ENCODE results near the gene EPHB1. TPM values are rescaled to one million over a fixed set of nuclear protein-coding genes. Genes with fewer than 3 reads are reported as not detected.
"Not testable (repeated sequence)": the region's sequence is repeated elsewhere in the genome, so short reads cannot be mapped to it uniquely, and the experiment has no call there.

Gene EPHB1
- total RNA-seq, 2 donors from 2014 or later: 0.60 TPM; not detected in 1

DNA sequence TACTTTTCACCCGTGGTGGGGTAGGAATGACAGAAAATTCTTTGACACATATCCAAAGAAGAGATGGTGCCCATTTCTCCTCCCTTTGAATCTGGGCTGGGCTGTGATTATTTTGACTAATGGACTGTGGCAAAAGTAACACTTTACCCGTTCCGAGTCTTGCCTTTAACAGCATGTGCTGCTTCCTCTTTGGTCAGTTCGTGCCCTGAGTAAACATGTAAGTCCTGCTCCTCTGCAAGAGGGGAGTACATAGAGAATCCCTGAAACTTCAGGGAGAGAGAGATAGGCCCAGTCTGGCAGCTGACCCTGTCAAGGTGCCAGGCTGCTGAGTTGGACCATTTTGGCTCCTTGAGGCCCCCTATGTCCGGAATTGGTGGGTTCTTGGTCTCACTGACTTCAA lies 243.1 kb downstream of the EPHB1 start:
- ATAC-seq (no peak), DNase-seq (ENCODE audit: low spot score in 2 of 2) (no peak)
- H3K36me3 Mint-ChIP-seq: no peaks in the 10 kb centered on the region
- H3K27ac Mint-ChIP-seq: no peak overlapping the region
- no peaks in the 10 kb centered on the region for H3K9me3 Mint-ChIP-seq

DNA sequence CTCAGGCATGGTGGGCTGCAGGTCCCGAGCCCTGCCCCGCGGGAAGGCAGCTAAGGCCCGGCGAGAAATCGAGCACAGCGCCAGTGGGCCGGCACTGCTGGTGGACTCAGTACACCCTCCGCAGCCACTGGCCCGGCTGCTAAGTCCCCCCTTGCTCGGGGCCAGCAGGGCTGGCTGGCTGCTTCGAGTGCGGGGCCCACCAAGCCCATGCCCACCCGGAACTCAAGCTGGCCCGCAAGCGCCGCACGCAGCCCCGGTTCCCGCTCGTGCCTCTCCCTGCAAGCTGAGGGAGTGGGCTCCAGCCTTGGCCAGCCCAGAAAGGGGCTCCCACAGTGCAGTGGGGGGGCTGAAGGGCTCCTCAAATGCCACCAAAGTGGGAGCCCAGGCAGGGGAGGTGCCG lies 244.5 kb downstream of the EPHB1 start:
- not testable (repeated sequence) for H3K36me3 Mint-ChIP-seq; ATAC-seq; H3K9me3 Mint-ChIP-seq; H3K27ac Mint-ChIP-seq; DNase-seq (ENCODE audit: low spot score in 2 of 2)

GRCh38 chr3:135040321-135041240 lies 245.5 kb downstream of the EPHB1 start:
- DNase-seq (ENCODE audit: low spot score in 2 of 2) (no peak), ATAC-seq (no peak)
- H3K9me3 Mint-ChIP-seq: no peaks in the 10 kb centered on the region
- H3K27ac Mint-ChIP-seq: no peak overlapping the region
- no peaks in the 10 kb centered on the region for H3K36me3 Mint-ChIP-seq

GRCh38 chr3:135041601-135042000 lies 246.5 kb downstream of the EPHB1 start:
- DNase-seq (ENCODE audit: low spot score in 2 of 2) (no peak), ATAC-seq (no peak)
- H3K9me3 Mint-ChIP-seq: no peaks in the 10 kb centered on the region
- no peaks in the 10 kb centered on the region for H3K36me3 Mint-ChIP-seq
- no peak overlapping the region for H3K27ac Mint-ChIP-seq

GRCh38 chr3:135047061-135047460 lies 252.0 kb downstream of the EPHB1 start:
- H3K36me3 Mint-ChIP-seq: no peaks in the 10 kb centered on the region
- DNase-seq (ENCODE audit: low spot score in 2 of 2): no peak
- no peak overlapping the region for H3K27ac Mint-ChIP-seq
- ATAC-seq: no peak
- H3K9me3 Mint-ChIP-seq: peaks cover 0 to 3% of the 10 kb centered on the region in 2 donors

DNA sequence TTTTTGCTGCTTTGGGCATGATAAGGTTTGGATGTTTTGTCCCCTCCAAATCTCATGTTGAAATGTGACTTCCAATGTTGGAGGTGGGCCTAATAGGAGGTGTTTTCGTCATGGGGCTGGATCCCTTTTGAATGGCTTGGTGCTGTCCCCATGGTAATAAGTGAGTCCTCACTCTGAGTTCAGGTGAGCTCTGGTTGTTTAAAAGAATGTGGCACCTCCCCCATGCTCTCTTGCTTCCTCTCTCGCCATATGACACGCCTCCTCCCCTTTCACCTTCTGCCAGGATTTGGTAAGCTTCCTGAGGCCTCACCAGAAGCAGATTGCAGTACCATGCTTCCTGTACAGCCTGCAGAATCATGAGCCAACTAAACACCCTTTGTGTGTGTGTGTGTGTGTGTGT lies 255.5 kb downstream of the EPHB1 start:
- ATAC-seq: no peak

GRCh38 chr3:135051409-135051973 lies 256.4 kb downstream of the EPHB1 start:
- DNase-seq (ENCODE audit: low spot score in 2 of 2) (no peak), ATAC-seq (no peak)
- no peaks in the 10 kb centered on the region for H3K36me3 Mint-ChIP-seq
- peaks cover 0 to 3% of the 10 kb centered on the region in 2 donors for H3K9me3 Mint-ChIP-seq
- H3K27ac Mint-ChIP-seq: no peak overlapping the region

More for the DNA sequence above, 255.5 kb downstream of the EPHB1 start:
- no peak for DNase-seq (ENCODE audit: low spot score in 2 of 2)
- peaks cover 0 to 3% of the 10 kb centered on the region in 2 donors for H3K9me3 Mint-ChIP-seq
- no peak overlapping the region for H3K27ac Mint-ChIP-seq
- H3K36me3 Mint-ChIP-seq: no peaks in the 10 kb centered on the region

GRCh38 chr3:135055449-135055848 lies 260.4 kb downstream of the EPHB1 start:
- Mint-ChIP-seq H3K9me3 (no peaks in the 10 kb centered on the region), H3K36me3 (no peaks in the 10 kb centered on the region), H3K27ac (no peak overlapping the region)
- no peak for ATAC-seq
- DNase-seq (ENCODE audit: low spot score in 2 of 2): no peak

- Mint-ChIP-seq H3K9me3 (peaks cover 0 to 5% of the 10 kb centered on the region in 2 donors), H3K27ac (no peak overlapping the region), H3K36me3 (no peaks in the 10 kb centered on the region)
- DNase-seq (ENCODE audit: low spot score in 2 of 2) (no peak), ATAC-seq (no peak)
Measured at GRCh38 chr3:135056084-135056730, 261.1 kb downstream of the EPHB1 start.

DNA sequence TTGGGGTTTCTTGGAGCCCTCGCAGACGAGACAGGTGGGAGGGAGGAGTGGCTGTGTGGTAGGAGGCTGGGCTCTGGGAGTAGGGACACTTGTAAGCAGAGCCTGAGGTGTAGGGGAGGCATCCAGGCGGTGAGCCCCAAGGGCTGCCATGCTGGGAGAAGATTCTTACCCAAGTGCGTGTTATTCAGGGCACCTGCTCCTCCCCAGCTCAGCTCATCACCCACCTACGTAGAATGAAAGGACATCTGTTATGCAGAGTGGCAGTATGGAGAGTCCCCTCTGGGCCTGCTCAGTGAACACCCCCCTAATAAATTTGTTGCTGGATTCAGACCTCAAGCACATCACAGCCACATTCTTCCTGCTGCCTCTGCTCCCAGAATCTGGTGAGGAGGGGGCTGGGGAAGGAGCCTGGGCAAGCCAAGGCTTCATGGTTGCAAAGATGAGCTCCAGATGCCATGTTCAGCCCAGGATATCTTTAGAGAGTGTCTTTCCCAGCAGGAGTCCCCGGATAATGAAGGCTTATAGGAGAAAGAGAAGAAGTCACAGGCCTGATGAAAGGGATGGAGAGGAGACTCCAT lies 261.8 kb downstream of the EPHB1 start:
- ATAC-seq (no peak), DNase-seq (ENCODE audit: low spot score in 2 of 2) (no peak)
- H3K27ac Mint-ChIP-seq: no peak overlapping the region
- H3K9me3 Mint-ChIP-seq: peaks cover 0 to 5% of the 10 kb centered on the region in 2 donors
- no peaks in the 10 kb centered on the region for H3K36me3 Mint-ChIP-seq

DNA sequence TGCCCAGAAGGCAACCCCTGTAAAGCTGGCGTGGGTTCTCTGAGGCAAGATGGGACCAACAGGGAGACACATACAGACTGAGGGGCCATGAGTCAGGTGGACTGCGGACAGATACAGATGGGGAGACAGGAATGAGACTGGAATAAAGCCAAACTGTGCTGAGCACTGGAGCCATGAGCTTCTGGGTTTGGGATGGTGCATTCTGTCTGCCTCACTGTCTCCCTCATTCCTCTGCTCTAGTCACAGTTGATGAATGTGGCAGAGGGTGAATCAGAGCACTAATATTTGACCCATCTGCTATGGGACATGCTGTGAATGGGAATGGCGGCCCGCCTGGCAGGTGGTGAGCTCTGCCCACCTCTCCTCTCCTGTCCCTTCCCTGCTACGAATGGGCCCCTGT lies 262.9 kb downstream of the EPHB1 start:
- peaks cover 5 to 15% of the 10 kb centered on the region in 2 donors for H3K9me3 Mint-ChIP-seq
- DNase-seq (ENCODE audit: low spot score in 2 of 2): no peak
- peaks cover 4 to 10% of the 10 kb centered on the region in 2 donors for H3K36me3 Mint-ChIP-seq
- ATAC-seq: no peak
- no peak overlapping the region for H3K27ac Mint-ChIP-seq

- Mint-ChIP-seq H3K27ac (no peak overlapping the region), H3K36me3 (peaks cover 4 to 13% of the 10 kb centered on the region in 2 donors), H3K9me3 (peaks cover 16 to 27% of the 10 kb centered on the region in 2 donors)
- DNase-seq (ENCODE audit: low spot score in 2 of 2) (no peak), ATAC-seq (no peak)
Measured at GRCh38 chr3:135059580-135059979, 264.5 kb downstream of the EPHB1 start.

- ATAC-seq; DNase-seq (ENCODE audit: low spot score in 2 of 2); H3K27ac Mint-ChIP-seq: not testable (repeated sequence)
- Mint-ChIP-seq H3K9me3 (peaks cover 22 to 33% of the 10 kb centered on the region in 2 donors), H3K36me3 (peaks cover 10 to 12% of the 10 kb centered on the region in 2 donors)
Measured at GRCh38 chr3:135066844-135067727, 272.0 kb downstream of the EPHB1 start.

DNA sequence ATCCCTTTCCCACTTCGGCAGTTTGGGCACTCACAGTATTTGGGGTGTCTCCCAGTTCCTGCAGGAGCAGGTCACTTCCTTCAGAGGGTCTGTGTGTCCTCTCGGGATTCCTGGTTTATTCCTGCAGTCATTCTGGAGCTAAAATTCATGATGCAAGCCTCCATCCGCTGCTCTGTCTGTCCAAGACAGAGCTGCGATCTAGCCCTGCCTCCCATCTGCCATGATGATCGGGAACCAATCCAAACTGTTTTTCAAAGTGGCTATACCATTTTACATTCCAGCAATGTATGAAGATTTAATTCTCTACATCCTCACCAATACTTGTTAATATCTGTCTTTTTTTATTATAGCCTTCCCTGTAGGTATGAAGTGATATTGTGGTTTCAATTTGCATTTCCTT lies 273.0 kb downstream of the EPHB1 start:
- H3K36me3 Mint-ChIP-seq: peaks cover 3 to 7% of the 10 kb centered on the region in 2 donors
- no peak for DNase-seq (ENCODE audit: low spot score in 2 of 2)
- peaks cover 20 to 32% of the 10 kb centered on the region in 2 donors for H3K9me3 Mint-ChIP-seq
- H3K27ac Mint-ChIP-seq: no peak overlapping the region
- ATAC-seq: no peak

DNA sequence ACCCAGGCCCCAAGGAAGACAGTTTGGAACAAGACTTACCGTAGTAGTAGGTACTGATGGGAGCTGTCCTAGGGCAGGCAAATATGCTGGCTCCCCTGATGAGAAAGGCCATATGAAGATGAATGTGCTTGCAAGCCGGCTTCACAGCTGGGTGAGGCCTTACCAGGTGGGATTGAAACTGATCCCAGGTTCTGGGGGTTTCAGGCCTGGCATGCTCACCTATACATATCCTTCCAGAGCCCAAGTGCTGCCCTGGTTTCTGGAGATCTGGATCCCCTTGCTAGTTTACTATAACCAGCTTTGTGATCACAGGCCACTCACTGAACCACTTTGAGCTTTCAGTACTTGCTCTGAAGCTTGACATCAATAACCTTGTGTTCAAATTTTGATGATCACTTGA lies 274.3 kb downstream of the EPHB1 start:
- no peak overlapping the region for H3K27ac Mint-ChIP-seq
- peaks cover 10 to 23% of the 10 kb centered on the region in 2 donors for H3K9me3 Mint-ChIP-seq

GRCh38 chr3:135071483-135071882 lies 276.4 kb downstream of the EPHB1 start:
- H3K27ac Mint-ChIP-seq: no peak overlapping the region
- H3K9me3 Mint-ChIP-seq: peaks cover 6 to 16% of the 10 kb centered on the region in 2 donors
- DNase-seq (ENCODE audit: low spot score in 2 of 2) (no peak), ATAC-seq (no peak)
- peaks cover 0 to 7% of the 10 kb centered on the region in 2 donors for H3K36me3 Mint-ChIP-seq

More for the DNA sequence above, 274.3 kb downstream of the EPHB1 start:
- peaks cover 0 to 7% of the 10 kb centered on the region in 2 donors for H3K36me3 Mint-ChIP-seq
- DNase-seq (ENCODE audit: low spot score in 2 of 2): no peak
- ATAC-seq: no peak

Measured in activated naive CD4-positive, alpha-beta T cell treated with anti-CD3 and anti-CD28 coated beads, Interleukin-2, amount 50 U/mL, for 72 hours (primary cell).